Gastrocnemius medialis (tissue), 4 donors: ENCODE measurements around the gene EP400.

Experiments used
- CTCF ChIP-seq, 5 experiments: fragments of 450-650 bp in 3 of 5; fragments of 200-600 bp in 2 of 5; sonication (generic) in 2 of 5; IDR thresholded peaks in 4 of 5; conservative IDR thresholded peaks in 1 of 5; 1 replicate in 4 of 5; 2 replicates in 1 of 5; pipeline ENCODE4 v1.5.1; 2016 to 2019; ENCODE audit warnings: antibody characterized with exemption in 5 of 5, mild to moderate bottlenecking in 3 of 5, moderate library complexity in 3 of 5
- POLR2A ChIP-seq, 2 donors: fragments of 450-650 bp; IDR thresholded peaks; one replicate each; pipeline ENCODE4 v1.6.1; 2017; ENCODE audit warnings: antibody characterized with exemption in 2 of 2, mild to moderate bottlenecking in 2 of 2, moderate library complexity in 2 of 2

GRCh38 chr12:131962069-131962468 is 12.3 kb downstream of the EP400 start:
- TF ChIP-seq CTCF (IDR thresholded peaks at IDR 0.05 in 4 of 5, conservative IDR thresholded peaks at IDR 0.05 in 1 of 5) (no peak), POLR2A (IDR thresholded peaks at IDR 0.05) (no peak)
